GOT3 (cell line): ENCODE data around the gene SGCA.

Experiments used
- DNase-seq: peaks from one replicate; lab custom pipeline; 2025; ENCODE audit warnings: mixed read lengths; lab: John Stamatoyannopoulos, UW

SGCA gene

DNA sequence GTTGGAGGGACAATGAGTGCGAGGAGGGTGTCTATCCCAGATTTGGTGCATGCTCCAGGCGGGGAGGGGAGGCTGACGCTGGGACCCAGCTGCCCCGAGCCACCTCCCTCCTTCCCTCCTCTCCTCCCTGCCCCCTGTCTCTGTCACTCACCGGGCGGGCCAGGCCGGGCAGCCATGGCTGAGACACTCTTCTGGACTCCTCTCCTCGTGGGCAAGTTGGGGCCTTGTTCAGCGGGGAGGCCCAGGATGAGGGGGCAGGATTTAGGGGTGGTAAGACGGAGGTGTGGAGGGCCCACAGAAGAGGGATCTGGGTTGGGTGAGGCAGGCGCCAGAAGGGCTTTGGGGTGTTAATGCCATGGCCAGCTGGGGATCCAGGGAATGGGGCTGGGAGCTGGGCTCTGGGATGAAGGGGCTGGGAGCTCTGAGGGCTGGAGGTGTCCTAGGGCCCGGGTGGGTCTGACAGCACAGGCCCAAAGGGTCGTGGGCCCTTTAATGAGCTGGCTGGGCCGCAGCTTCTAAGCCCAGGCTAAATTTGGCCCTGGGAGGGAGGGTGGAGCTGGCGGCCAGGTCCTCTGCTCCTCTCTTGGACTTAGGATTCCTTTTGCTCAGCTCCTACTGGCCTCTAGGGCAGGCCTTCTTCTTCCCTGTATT is at the start of gene SGCA:
TSS of gene SGCA (plus strand) at position 139 of the 651 bp plus-strand sequence. CDS start at position 175, 36 bp downstream.
- DNase-seq: no peak

DNA sequence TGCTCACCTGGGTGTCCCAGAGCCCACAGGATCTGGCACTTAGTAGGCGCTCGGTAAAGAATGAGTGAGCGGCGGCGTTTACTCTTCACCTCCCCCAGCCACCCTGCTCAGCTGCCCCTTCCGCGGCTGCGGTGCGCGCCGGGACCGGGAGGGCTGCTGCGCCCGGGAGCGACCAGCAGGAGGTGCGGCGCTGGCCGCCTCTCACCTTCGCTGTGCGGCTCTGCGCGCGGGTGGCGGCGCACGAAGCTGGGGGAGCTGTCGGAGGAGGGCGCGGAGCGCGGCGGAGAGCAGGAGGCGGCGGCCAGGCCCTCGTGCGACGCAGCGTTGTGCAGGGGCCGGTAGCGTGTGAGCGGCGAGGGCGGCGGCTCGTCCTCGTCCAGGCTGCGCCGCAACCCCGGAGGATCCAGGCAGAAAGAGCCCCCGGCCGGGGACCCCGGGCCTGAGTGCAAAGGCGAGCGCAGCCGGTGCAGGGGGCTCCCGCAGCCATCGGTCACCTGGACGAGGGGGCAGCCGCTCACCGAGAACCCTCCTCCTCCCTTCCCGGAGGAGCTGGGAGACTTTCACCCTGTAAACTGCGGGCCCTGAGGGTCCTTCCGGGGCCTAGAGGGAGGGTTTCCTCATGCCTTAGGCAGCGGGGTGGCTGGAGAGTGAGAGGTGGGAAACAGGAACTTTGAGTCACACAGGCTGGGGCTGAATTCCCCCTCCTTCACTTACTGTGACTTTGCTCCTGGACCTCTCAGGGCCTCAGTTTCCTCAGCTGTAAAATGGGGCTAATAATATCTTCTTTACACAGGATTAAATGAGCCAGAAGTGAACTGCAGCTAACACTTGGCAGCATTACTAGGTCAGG is 48.4 kb upstream of the SGCA start:
- no peak for DNase-seq

DNA sequence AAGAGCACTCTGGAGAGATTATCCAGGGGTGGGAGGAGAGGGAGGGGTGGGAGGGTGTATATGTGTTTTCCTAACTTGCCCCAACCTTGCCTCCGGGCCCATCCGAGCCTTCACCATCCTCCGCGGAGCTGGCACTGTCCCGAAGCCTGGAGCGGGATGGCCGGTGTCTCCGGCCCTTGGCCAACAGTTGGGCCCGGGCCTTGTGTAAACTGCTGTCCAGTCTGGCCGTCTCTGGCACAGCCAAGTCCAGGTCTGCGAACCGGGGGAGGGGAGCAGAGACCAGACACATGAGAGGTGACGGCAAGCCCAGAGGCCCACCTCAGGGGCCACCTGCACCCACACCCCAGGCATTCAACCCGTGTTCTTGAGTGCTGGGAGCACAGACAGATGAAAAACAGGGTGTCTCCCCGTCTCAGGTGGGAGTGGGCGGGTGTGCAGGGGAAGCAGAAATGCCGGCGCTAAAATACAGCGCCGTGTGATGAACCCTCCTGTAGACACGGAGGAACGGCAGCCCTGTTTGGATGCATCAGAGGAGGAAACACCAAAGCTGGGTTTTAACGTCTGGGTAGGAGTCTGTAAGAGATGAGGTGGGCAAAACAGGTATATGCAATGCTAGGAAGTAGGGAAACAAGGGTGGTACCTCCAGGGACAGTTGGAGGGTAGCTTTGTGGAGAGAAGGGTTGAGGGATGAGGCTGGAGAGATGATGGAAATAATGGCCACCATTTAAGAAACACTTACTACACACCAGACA is 47.6 kb upstream of the SGCA start:
- DNase-seq: no peak

DNA sequence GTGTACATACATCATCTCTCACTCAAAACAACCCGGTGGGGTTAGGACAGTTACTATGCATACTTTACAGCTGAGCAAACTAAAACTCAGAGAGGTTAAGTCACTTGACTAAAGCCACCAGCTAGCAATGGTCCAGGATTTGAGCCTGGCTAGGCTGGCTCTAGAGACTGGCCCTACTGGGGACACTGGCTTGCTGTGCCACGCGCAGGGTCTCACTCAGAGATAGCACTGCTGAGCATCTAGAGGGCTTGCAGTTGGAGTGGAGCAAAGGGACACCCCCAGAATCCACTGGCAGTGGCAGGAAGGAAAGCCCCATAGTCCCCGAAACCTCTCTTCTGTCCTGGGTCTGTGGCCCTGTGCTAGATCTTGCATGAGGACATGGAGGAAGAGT is 47.0 kb upstream of the SGCA start:
- DNase-seq: no peak

DNA sequence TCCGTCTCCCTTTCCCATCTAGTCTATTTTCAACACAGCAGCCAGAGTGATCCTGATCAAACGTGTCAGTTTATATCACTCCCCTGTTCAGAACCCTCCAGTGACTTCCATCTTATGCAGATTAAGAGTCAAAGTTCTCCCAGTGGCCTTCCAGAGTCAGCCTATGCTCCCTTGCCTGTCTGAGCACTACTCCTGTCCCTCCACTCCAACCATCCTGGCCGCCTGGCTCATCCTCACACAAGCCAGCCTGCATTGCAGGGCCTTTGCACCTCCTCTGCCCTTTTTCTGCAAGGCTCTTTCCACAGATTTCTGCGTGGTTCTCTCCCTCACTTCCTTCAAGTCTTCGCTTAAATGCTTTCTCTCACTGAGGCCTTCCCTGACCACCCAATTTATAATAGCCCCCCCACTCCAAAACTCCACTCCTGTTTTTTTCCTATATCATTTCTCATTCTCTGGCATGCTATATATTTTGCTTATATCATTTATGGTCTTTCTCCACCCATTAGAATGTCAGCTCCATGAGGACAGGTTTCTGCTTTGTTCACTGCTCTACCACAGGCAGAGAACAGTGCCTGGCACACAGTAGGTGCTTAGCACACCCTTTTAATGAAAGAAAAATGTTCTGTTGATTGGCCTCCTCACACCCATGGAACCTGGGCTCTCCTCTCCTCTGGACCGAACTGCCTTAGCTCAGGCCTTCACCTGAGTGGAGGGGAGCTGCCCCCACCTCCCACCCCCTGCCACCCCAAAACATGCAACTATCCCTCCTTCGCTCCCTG is 45.1 kb upstream of the SGCA start:
- DNase-seq: no peak

DNA sequence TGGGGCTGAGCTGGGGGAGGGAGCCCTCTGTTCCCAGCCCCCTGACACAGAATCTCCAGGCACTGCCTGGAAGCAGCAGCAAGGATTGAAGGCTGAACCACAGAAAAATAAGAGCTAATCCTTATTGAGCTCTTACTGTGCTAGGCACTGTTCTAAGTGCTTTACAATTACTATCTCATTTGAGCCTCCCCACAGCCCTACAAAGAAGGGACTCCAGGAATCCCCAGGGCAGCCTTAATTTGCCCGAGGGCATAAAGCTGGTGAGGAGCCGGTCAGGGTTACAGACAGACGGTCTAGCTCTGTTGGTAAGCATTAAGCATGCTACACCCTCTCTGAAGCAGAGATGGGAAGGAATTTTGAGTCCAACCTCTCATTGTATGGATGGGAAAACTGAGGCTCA is 42.9 kb upstream of the SGCA start:
- no peak for DNase-seq

DNA sequence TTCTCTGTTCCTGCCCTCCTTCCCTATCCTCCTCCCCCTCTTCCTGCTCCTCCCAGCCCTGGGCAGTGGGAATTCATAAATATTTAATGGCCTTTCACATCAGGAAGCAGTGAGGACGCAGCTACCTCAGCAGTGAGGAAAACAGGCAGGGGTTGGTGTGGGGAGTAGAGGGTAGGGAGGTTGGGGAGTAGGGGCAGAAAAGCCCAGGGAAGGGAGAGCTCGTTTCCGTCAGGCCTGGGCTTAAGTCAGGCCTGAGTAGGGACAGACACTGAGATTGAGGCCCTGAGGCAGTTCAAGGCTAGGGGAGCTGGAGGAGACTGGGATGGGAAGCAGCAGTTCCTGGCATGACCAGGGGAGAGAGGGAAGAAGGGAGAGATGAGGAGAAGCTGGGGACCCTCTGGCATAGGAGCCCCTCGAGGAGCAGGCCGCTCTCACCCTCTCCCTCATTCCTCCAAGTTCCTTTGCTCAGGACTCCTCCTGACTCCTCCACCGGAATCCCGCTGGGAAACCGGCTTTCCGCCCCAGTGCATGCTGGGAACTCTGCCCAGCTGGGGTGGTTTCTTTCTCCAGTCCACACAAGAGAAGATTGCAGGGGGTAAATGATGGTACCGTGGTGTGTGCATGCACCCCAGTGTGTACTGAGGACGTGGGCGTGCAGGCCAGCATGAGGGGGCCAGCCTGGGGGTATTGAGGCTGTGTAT is 42.0 kb upstream of the SGCA start:
- no peak for DNase-seq

DNA sequence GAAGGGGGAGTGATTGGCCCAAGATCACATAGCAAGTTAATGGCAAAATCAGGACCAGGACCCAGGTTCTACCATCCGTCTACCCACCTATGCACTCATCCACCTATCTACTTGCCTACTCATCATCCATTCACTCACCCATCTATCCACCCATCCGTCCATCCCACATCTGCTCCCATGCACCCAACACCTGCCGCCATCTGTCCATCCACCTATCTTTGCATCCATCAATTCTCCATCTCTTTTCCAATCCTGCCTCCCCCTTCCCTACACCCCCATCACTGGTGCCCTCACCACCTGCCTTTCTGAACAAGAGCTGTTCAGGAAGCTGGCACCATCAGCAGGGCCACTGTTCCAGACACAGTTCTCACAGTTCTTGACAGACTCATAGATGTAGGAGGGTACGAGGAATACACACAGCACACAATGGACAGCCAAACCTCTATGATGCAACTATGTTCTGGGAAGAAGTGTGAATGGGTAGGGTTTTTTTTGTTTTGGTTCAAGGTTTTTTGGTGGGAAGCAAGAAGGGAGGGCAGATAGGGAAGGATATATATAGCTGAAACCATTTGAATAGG is 40.3 kb upstream of the SGCA start:
- DNase-seq: no peak

DNA sequence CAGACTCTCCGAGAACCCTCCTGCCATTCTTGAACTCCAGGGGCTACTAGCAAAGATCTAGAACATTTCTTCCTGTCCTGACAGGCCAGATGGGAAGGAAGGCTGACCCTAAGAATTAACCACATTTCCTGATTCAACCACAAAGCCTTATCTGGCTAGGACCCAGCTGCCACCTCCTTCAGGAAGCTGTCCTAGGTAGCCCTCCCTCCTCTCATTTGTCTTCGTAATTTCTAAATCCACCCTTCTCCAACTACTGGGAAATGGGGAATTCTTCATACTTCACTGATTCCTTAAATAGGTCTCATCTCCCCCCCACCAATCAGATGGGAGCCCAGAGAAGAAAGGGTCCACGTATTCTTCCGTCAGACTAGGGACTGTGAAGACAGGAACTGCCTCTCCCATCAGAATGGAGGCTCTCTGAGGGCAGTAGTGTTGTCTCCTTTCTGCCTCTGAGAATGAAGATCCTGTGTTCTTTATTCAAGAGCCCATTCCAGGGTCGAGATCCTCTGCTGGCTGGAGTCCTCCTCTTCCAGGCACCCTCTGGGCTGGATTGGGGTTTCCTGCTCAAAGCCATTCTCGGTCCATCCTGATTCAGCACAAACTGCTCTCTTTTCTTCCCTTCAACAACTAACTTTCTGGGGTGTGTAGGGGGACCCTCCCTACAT is 38.0 kb upstream of the SGCA start:
- DNase-seq: no peak

DNA sequence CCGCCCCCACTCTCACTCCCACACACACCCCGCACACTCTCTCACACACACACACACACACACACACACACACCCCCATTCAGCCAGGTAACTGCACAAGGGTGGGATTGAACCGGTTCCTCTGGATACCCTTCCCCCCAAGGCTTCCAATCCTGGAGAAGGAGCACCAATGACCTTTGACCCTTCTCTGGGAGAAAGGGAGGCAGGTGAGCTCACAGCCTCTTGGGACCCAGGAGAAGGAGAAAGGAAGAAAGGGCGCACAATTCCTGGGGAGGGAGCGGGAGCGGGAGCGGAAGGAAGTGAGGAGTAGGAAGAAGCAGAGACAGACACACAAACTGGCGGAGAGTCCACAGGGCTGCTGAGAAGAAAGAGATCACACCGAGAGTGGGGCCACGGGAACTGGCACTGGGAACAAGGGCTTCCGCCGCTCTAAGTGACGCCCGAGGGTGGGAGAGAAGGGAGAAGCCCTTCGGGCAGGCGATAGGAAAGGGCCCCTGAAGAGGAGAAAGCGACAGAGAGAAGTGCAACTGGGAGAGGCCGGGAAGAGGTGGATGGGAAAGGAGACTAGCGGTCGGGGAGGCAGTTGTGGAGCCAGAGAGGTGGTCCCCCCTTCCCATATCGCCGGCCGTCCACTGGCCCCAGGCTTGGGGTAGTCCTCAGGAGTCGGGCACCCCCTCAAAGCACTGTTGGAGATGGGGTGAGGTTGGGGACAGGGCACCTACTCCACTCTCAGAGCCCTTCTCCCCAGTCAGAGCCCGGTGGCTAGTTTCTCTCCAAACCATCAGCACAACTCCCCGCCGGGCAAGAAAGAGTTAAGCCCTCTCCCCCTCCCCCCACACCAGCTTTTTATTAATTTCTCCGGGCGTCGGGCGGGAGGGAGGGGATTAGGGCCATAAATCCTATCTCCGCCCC is 37.1 kb upstream of the SGCA start:
- no peak for DNase-seq

DNA sequence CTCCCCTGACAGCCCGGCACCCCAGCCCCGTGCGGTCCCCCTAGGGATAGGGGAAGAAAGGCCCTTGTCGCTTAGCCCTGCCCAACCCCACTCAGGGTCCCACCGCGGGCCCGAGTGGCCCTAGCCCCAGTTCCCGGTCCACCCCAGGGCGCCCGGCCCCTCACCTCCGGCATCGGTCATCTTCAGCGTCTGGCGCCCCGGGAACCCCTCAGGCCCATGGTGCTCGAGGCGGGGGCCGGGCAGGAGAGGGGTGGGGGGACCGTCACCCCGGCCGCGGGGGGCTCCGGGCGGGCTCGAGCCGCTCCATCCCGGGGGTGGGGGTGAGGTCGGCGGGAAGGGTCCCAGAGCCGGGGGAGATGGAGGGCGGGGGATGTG is 36.5 kb upstream of the SGCA start:
- no peak for DNase-seq

DNA sequence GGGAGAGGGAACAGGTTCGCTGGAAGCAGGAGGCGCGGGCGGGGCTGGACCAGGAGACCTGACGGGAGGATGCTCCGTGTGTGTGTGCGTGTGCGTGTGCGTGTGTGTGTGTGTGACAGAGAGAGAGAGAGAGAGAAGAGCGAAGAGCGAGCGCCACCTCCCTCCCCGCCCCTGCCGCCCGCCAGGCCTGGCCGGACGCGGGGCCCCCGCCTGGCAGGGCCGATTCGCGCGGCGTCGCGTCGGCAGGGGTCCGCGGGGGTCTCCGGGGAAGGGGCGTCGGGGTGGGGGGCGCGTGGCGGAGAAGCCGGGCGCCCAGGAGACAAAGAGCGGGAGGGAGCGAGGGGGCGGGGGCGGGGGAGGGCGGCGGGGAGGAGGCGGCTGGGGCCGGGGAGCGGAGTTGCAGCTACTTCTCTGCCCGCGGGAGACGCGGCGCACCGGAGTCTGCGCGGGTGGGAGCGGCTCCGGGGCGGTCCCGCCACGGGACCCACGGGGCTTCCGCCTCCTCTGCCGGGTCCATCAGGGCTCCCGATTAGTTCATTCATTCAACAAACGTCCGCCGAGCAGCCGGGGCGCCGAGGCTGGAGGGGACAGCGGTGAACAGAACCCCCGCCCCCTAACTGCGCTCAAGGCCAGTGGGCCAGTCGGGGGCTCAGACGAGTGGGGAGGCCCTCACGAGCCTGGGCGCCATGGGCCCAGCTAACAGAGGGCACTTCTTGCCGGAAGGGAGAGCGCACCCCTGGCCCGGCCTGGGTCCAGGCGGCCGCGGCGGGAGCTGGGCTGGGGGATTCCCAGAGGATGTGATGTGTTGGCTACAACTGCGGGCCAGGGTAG is 35.9 kb upstream of the SGCA start, which contains the start of gene SAMD14:
TSS of gene SAMD14 (minus strand) at position 433 of the 831 bp plus-strand sequence. CDS start 5,201 bp downstream, outside the sequence.
- no peak for DNase-seq

DNA sequence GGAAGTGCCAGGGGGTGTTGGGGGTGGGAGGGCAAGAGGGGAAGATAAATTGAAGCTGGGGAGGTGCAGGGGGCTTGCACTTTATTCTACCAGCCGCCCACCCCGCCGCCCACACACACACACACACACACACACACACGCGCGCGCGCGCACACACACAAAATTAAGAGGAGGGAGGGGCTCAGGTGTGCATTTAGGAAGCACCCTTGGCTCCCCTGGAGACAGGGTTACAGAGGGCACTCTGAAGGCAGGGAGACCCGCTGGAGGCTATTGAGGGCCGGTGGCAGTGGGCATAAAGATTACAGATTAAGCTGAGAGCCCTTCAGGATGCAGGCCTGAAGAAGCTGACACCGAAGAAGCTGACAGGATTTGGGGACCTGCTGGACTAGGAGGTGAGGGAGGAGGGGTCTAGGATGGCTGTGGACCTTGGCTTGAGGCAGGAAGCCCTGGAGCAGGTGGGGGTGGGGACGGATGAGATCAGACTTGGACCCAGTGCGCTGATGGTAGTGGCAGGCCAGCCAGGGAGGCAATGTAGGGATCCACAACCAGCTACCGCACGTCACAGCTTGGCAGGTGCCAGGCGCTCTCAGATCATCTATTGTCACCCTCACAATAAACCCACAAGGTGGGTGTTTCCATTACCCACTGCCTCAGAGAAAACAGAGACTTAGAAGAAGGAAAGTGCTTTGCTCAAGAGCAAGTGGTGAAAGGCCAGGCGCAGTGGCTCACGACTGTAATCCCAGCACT is 35.1 kb upstream of the SGCA start:
- DNase-seq: no peak

DNA sequence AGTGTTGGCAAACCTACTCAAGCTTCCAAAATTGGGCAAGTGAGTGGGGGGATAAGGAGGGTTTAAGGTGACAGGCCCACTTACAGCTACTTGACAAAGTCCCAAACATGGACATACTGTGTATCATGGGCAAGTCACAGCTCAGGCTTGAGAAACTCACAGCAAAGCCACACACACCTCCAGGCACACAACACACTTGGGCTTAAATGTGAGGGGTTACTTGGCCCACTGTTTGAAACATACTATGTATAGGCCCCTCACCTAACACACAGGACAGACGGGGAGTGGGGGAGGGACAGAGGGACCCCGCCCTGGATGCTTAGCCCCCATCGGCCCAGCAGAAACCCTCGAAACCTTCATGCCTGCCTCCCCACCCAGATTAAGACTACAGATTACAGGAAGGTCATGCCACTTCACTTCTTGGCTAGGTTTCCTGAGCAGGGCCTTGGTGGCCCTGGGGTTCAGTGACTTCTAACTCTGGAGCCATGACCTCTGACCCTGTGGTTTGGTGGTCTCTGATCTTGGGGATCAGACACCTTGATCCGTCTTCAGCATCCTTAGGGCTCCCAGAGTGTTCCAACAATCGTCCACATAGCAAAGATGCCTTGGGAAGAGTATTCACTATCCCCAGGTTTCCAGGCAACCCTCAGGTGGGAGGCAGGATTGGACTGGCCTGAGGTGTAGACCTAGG is 33.6 kb upstream of the SGCA start:
- DNase-seq: no peak

DNA sequence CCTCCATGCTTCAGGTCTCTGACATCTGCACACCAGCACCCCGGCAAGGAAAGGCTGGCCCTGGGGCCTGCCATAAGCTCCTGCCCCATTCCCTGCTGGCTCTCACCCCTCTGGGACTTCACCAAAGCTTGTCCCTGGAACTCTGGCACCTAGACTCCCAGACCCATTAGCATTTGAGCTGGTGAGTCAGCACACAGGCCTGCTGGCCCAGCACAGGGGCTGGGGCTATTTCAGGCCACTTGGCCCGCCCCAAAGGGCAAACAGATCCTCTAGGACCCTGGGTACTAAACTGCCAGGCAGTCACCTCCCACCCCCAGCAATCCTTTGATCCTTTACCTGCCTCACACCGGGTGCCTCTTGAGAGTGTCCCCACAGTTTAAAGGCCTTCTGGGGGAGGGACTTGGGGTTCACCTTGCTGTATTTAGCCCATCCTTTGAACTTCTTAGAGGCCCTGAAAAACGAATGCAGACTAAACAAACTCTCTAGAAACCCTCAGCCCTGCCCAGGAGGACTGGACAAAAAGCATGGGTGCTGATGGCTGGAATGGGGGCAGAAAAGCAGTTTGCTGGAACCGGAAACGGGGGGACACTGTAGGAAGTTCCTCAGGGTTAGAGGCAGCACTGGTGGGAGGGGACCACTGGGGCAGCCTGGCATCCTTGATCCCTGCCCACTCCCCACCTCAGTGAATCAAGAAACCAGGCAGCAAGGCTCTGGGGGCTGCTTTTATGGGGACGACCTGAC is 32.6 kb upstream of the SGCA start:
- no peak for DNase-seq

DNA sequence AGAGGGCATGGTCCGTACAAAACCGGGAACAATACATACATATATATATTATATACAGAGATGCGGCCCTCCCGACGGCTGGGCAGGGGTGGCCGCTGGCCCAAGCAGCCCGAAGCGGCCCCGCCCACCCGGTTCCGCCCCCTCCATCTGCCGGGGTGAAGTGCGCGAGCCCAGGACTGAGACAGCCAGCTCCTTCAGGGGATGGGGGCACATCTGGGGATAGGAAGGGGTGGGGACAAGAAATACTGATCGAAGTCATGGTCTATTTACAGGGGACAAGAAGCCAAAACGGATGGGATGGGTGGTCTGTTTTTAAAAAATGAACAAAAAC is 32.1 kb upstream of the SGCA start:
- DNase-seq: no peak
